IPS DF 6.9 (cell line): ENCODE data around the gene PGC.

Source experiments
- DNase-seq: peaks from one replicate; pipeline ENCODE4 v3.0.0-alpha.2; 2013; ENCODE audit warnings: low read depth, low spot score
- H3K27ac ChIP-seq: one replicate; pipeline ENCODE4 v1.5.1; 2013; ENCODE audit warnings: low read length, control low read depth
- H3K27me3 ChIP-seq: 2 replicates; pipeline ENCODE4 v1.6.1; 2013; ENCODE audit warnings: mild to moderate bottlenecking, low read length; ENCODE audit not compliant: control insufficient read depth, insufficient read depth
- H3K36me3 ChIP-seq: 2 replicates; pipeline ENCODE4 v1.6.1; 2013; ENCODE audit warnings: low read length; ENCODE audit not compliant: control insufficient read depth, insufficient read depth
- H3K4me1 ChIP-seq: 2 replicates; pipeline ENCODE4 v1.6.1; 2013; ENCODE audit warnings: low read length; ENCODE audit not compliant: control insufficient read depth, insufficient read depth
- H3K4me3 ChIP-seq: 2 replicates; pipeline ENCODE4 v1.5.1; 2013; ENCODE audit warnings: mild to moderate bottlenecking, low read length
- H3K9me3 ChIP-seq: 2 replicates; pipeline ENCODE4 v1.6.1; 2013; ENCODE audit warnings: low read length, inconsistent platforms; ENCODE audit not compliant: control insufficient read depth, insufficient read depth
- WGBS: extraction: QIAGEN DNeasy Blood & Tissue Kit; methylation state at CpG from one replicate; pipeline ENCODE4 v1.1.7; 2013; ENCODE audit warnings: mixed read lengths, missing lambda C conversion rate; ENCODE audit not compliant: insufficient read length, insufficient coverage; 5-methylcytosine and 5-hydroxymethylcytosine counted together

Gene PGC

GRCh38 chr6:41704028-41704427, 43.2 kb downstream of the PGC start:
- no peak for DNase-seq
- H3K27ac ChIP-seq: no peak overlapping the region
- no peak overlapping the region for H3K4me3 ChIP-seq
- no peaks in the 10 kb centered on the region for H3K27me3 ChIP-seq
- no peaks in the 10 kb centered on the region for H3K9me3 ChIP-seq
- H3K36me3 ChIP-seq: no peaks in the 10 kb centered on the region
- peaks cover 3% of the 10 kb centered on the region for H3K4me1 ChIP-seq
- WGBS: no CpG with 5 or more reads among the region's 7 CpGs

GRCh38 chr6:41702771-41703494, 44.3 kb downstream of the PGC start:
- Histone ChIP-seq H3K36me3 (no peaks in the 10 kb centered on the region), H3K27me3 (no peaks in the 10 kb centered on the region), H3K27ac (no peak overlapping the region), H3K4me1 (peaks cover 3% of the 10 kb centered on the region), H3K4me3 (no peak overlapping the region), H3K9me3 (no peaks in the 10 kb centered on the region)
- no CpG with 5 or more reads among the region's 14 CpGs for WGBS
- no peak for DNase-seq

DNA sequence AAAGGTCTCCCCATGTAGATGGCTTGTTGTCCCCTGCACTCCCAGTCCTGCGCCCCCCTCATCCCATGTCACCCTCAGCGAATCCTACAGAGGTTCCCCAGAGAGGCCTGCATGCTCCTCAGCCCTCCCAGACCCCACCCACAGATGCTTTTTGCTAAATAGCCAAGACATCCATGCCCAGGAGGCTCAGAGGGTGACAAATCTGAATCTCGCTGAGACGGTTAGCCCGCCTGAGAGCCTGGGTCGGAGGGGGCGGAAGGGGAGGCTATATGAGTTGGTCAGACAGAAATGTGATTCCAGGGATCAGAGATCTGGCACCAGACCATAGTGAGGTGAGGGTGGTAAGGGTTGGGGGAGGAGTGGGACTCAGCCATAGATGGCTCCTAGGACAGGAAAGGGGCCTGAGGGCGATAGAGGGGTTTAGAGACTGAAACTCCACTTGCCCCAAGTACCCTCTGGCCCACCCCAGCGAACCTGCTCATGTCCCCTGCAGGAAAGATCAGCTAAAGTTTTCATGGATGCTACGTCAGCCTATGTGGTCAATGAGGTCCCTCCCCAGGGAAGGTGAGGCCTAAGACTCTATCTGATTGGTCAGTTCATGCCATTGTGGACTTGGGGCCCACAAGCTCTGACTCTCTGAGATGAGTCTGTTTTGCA, 45.0 kb downstream of the PGC start:
- H3K27ac ChIP-seq: no peak overlapping the region
- DNase-seq: no peak
- H3K27me3 ChIP-seq: no peaks in the 10 kb centered on the region
- H3K4me1 ChIP-seq: peaks cover 3% of the 10 kb centered on the region
- H3K36me3 ChIP-seq: no peaks in the 10 kb centered on the region
- WGBS: no CpG with 5 or more reads among the region's 10 CpGs
- H3K4me3 ChIP-seq: no peak overlapping the region
- no peaks in the 10 kb centered on the region for H3K9me3 ChIP-seq

GRCh38 chr6:41700463-41701347, 46.5 kb downstream of the PGC start:
- Histone ChIP-seq H3K9me3 (no peaks in the 10 kb centered on the region), H3K4me3 (no peak overlapping the region), H3K4me1 (peaks cover 3% of the 10 kb centered on the region), H3K36me3 (no peaks in the 10 kb centered on the region), H3K27me3 (no peaks in the 10 kb centered on the region), H3K27ac (no peak overlapping the region)
- no CpG with 5 or more reads among the region's 20 CpGs for WGBS
- DNase-seq: no peak

- Histone ChIP-seq H3K4me3 (no peak overlapping the region), H3K4me1 (peaks cover 3% of the 10 kb centered on the region), H3K9me3 (no peaks in the 10 kb centered on the region), H3K27me3 (no peaks in the 10 kb centered on the region), H3K27ac (no peak overlapping the region), H3K36me3 (no peaks in the 10 kb centered on the region)
- no CpG with 5 or more reads among the region's 2 CpGs for WGBS
- DNase-seq: no peak
Observed at GRCh38 chr6:41699063-41699462, 48.1 kb downstream of the PGC start.

DNA sequence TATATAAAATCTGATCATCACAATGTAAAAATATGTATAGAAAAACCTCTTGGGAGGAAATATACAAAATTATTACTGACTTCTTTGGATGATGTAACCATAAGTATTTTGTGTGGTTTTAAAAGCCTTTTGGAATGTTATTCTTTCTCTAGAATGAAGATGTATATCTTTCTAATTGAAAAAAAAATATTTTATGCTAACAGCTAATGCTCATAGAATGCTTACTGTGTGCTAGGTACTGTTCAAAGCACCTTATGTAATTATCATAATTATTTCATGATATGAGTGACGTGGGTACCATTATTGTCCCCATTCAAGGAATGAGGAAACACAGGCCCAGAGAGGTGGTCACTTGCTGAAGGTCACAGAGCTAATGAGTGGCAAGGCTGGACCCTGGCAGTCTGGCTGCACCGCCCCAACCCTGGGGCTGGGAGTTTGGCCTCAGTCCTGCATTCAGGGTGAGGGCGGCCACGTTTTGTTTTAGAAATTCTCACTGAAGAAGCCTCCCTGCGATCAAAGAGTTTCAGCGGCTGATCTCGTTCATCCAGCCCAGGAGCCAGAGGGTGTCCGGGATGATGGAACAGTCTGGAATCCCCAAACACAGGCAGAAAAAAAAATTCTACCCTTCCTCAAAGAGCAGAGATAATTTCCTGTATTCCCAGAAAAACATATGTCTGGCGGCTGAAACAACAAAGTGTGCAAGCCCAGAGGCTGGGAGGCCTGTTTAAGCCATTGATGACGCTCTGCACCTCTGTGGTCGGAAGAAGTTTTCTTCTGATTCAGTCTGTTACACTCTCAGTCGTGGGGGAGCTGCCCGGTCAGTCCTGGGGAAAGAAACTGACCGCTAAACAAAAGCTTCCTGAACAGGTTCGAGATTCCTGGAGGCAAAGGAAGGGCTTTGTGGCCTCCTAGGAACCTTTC, 49.1 kb downstream of the PGC start:
- WGBS: no CpG with 5 or more reads among the region's 15 CpGs
- H3K4me1 ChIP-seq: peaks cover 3% of the 10 kb centered on the region

GRCh38 chr6:41696788-41697187, 50.4 kb downstream of the PGC start:
- Histone ChIP-seq H3K4me3 (no peak overlapping the region), H3K27ac (no peak overlapping the region), H3K4me1 (peaks cover 3% of the 10 kb centered on the region), H3K27me3 (no peaks in the 10 kb centered on the region), H3K36me3 (no peaks in the 10 kb centered on the region), H3K9me3 (no peaks in the 10 kb centered on the region)
- WGBS: no CpG with 5 or more reads among the region's 6 CpGs
- no peak for DNase-seq

More for the DNA sequence above, 49.1 kb downstream of the PGC start:
- Histone ChIP-seq H3K27ac (no peak overlapping the region), H3K36me3 (no peaks in the 10 kb centered on the region), H3K4me3 (no peak overlapping the region), H3K27me3 (no peaks in the 10 kb centered on the region), H3K9me3 (no peaks in the 10 kb centered on the region)
- DNase-seq: no peak

- Histone ChIP-seq H3K4me1 (peaks cover 3% of the 10 kb centered on the region), H3K36me3 (no peaks in the 10 kb centered on the region), H3K27me3 (no peaks in the 10 kb centered on the region), H3K9me3 (no peaks in the 10 kb centered on the region), H3K27ac (no peak overlapping the region), H3K4me3 (no peak overlapping the region)
- no CpG with 5 or more reads among the region's 6 CpGs for WGBS
- DNase-seq: no peak
Observed at GRCh38 chr6:41695825-41696224, 51.4 kb downstream of the PGC start.

DNA sequence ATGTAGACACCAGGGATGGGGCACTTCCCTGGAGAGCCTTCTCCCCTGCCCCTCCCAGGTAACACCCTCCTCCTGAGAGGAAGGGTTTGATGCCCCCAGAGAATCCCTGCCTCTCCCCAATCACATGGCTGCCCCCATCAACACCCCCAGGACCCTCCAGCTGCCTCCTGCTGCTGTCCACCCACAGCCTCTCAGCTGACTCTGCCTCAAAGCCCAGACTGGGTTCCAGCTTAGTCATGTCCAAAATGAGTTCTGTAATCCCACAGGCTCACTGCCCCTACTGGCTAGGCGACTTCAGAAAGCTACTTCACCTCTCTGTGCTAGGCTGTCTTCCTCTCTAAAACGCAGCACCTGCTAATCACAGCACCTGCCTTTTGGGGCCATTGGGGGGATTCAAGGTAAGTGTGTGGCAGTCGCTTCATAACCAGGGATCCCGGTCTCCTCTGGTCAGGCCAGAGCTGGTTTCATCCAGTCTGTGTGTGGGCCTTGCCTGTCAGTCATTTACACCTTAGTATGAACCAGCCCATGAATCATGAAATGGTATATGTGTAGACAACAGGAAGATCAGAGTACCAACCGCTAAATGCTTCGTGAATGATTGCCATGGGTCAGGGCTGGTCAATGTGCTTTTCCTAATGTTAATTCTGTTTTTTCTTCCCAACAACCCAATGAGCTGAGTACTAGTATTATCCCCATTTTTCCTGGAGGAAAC, 52.2 kb downstream of the PGC start:
- H3K36me3 ChIP-seq: no peaks in the 10 kb centered on the region
- no peak overlapping the region for H3K27ac ChIP-seq
- no CpG with 5 or more reads among the region's 6 CpGs for WGBS
- no peaks in the 10 kb centered on the region for H3K27me3 ChIP-seq
- H3K4me3 ChIP-seq: no peak overlapping the region
- H3K9me3 ChIP-seq: no peaks in the 10 kb centered on the region
- no peak for DNase-seq
- no peaks in the 10 kb centered on the region for H3K4me1 ChIP-seq
